Measurements from ENCODE around the gene MTMR10.

MTMR10 gene

GRCh38 chr15:30956216-30957124 lies 35.0 kb downstream of the MTMR10 start:
- no peak for DNase-seq (ENCODE audit: low read depth)

DNA sequence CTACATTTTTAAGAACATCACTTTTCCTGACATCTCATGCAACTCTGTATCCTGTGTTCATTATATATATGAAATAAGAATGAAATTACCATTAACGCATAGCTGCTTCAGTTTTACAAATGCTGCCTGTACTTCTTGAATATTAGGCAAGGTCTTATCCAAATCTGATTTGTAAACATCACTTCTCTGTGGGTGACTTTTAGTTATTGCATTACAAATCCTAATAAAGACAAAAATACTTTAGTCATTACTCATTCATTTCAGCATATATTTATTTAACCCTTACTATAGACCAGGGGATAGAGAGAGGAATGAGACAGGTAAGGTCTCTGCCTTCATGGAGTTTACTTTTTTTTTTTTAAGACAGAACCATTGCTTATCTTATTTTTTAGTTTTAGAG lies 36.8 kb downstream of the MTMR10 start:
- no peak for DNase-seq (ENCODE audit: low read depth)

DNA sequence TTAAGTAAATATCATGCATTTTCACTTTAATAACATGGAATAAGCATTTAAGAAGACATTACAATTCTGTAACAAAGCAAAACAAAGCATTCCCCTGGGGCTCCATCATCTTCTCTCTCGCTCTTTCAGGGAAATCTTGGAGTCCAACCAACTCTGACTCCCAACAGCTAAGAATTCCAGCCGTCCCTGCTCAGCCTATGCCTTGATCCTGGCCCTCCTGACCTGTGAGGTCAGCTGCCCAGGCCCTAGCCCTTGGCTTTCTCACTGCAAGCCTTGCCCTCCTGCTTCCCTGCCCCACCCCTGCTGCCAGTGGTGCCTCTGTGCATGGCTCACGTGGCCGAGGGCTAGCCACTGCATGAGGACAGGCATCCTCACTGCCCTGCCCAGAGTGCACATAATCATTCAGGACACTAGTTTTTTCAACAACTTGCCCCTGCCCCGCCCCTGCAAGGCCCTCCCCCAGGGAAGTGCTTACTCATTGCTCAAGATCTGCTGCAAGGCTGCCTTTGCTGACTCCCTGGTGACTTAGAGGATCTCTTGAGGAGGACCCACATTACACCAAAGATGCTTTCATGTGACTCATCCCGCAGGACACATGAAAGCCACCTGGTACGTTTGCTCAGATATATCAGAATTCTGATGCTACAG lies 37.6 kb downstream of the MTMR10 start:
- DNase-seq (ENCODE audit: low read depth): no peak

- DNase-seq (ENCODE audit: low read depth): no peak
These were observed 38.2 kb downstream of the MTMR10 start for GRCh38 chr15:30953183-30953582.

GRCh38 chr15:30943654-30944335 lies 47.6 kb downstream of the MTMR10 start:
- no peak for DNase-seq (ENCODE audit: low read depth)

DNA sequence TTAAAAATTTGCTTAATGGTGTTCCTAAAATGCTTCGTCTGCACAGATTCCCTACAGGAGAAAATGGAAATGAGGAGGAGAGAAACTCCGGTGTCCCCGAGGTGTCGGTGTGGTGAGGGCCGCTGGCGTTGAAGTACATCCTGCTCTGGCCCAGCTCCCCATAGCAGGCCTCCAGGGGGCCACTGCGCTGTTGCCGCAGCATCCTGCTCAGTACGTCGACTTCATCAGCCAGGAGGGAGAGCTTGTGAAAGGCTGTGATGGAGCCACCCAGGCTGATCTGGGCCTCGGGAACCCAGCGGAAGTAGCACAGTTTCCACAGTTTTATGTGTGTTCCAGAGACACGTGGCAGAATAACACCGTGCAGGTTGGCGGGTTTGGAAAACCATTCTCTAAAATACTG lies 49.9 kb downstream of the MTMR10 start:
- no peak for DNase-seq (ENCODE audit: low read depth)

DNA sequence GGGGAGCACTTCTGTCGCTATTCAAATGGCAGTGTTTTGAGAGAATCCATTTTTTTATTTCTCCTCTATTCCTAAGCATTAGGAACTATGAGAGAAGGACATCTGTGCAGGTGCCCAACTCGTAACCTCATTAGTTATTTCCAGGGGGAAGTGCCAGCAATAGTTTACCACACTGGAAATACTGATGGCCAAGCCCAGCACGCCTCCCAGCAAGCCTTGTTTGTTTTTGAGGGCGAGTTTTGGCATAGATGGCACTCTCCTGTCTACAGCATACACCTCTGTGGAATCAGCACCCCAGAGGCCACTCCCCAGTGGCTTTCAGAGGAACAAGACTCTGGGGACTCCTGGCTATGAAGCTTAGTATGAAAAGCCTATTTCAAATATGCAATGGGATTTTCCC lies 51.1 kb downstream of the MTMR10 start:
- no peak for DNase-seq (ENCODE audit: low read depth)

DNA sequence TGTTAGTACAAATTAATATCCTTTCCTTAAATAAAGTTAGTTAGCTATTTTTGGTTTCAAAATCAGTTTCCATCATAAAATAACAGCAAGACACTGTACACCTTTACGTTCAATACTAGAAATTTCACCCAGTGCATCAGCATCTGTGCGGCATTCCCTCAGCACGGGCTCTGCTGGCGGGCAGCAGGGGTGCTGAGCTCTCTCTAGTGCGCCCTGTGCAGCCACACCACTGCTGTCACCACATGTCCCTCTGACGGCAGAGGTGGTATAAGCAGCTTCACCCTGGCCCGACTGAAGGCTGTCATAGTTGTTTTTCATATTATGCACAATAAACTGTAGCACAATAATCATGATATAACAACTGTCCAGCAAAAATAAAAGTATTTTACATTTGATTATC lies 52.3 kb downstream of the MTMR10 start:
- DNase-seq (ENCODE audit: low read depth): no peak

DNA sequence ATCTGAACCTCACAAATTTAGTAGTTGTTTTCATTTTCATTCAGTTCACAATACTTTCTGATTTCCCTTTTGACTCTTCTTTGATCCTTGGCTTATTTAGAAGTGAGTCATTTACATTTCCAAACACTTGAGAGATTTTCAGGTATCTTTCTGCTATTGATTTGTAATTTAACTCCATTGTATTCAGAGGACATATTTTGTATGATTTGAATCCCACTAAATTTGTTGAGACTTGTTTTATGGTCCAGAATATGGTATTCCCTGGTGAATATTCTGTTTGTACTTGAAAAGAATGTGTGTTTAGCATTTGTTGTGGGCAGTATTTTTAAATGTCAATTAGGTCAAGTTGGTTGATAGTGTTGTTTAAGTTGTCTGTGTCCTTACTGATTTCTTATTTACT lies 58.1 kb downstream of the MTMR10 start:
- DNase-seq (ENCODE audit: low read depth): no peak

DNA sequence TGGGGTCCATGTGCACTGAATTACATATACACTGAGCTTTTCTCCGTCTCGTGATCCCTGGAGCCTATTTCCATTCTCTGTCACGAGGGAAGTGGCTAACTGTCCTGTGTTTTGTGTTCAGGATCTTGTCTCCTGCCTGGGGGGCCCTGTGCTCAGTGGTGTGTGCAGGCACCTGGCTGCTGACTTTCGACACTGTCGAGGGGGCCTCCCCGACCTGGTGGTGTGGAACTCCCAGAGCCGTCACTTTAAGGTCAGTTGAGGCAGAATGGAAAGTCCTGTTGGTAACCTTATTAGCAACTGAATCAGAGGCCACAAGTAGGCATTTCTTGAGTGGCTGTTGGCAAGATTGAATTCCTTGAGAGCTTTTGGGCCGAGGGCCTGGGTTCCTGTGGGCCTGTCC lies 61.0 kb downstream of the MTMR10 start:
- DNase-seq (ENCODE audit: low read depth): no peak

DNA sequence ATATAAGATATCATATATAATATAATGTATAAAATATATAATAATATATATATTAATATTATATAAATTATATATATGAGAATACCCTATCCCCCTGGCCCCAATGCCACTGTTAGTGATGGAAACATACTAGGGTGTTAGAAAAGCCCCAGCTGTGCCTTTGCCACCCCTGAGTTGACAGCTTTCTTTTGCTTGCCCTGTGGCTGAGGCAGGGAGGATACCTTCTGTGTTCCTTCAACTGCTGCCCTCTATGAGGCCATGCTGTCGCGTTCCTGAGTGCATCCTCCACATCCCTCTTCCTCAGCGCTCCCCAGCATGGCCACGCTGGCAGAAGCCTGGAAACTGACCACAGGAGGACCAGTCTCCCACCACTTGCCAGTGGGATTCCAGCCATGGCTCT lies 61.4 kb downstream of the MTMR10 start:
- DNase-seq (ENCODE audit: low read depth): no peak

- DNase-seq (ENCODE audit: low read depth): no peak
These were observed 62.3 kb downstream of the MTMR10 start for GRCh38 chr15:30929064-30929669.

GRCh38 chr15:30928076-30928475 lies 63.4 kb downstream of the MTMR10 start:
- DNase-seq (ENCODE audit: low read depth): no peak

DNA sequence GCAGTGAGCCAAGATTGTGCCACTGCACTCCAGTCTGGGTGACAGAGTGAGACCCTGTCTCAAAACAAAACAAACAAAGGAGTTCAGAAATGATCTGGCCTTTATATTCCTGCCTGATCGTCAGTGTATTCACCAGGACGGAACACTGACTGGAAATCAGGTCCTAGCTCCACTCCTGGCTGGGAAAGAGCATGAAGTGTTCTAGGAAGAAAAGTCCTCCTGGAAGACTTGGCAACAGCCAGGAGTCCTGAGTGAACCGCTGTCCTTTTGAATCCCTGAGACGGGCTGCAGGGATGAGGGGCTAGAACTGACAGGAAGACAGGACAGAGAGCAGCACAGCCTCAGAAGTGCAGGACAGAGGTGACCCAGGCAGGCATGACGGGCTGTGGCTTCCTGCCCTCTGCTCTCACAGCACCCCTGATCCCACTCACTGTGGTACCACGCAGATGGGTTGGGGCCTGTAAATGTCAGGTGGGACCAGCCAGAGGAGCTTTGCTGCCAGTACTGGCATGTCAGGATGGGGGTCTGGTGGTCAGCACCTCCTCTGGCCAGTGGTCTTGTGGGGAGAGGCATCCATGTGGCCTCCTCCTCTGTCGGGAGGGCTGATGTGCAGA lies 64.2 kb downstream of the MTMR10 start:
- DNase-seq (ENCODE audit: low read depth): no peak

- DNase-seq (ENCODE audit: low read depth): no peak
These were observed 65.3 kb downstream of the MTMR10 start for GRCh38 chr15:30926161-30926560.

DNA sequence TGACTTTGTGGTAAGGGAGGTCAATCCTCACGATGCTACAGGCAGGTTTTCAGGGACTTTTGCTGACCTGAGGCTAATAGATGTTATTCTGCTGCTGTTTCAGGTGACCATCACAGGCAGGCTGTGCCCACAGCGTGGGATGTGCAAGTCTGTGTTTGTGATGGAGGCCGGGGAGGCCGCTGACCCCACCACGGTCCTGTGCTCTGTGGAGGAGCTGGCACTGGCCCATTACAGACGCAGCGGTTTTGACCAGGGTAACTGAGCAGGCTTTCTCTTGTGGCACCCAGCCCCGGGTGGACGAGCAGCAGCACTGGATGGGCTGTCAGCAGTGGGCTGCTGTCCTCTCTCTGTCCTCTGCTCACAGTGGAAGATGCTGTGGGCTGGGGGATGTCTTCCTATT lies 65.7 kb downstream of the MTMR10 start:
- no peak for DNase-seq (ENCODE audit: low read depth)

DNA sequence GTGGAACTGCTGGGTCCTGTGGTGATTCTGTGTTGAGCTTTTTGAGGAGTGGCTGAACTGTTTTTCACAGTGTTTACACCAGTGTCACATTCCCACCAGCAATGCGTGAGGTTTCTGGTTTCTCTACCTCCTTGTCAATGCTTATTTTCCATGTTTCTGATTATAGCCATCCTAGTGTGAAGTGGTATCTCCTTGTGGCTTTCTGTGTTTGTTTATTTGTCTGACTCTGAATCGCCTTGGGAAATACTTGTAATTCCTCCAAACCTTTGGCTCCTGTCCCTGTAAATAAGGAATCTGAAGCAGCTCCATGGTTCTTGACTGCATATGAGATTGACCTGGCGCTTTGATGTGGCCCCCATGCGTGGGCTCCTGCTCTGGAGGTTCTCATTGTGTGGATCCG lies 67.1 kb downstream of the MTMR10 start:
- no peak for DNase-seq (ENCODE audit: low read depth)

DNA sequence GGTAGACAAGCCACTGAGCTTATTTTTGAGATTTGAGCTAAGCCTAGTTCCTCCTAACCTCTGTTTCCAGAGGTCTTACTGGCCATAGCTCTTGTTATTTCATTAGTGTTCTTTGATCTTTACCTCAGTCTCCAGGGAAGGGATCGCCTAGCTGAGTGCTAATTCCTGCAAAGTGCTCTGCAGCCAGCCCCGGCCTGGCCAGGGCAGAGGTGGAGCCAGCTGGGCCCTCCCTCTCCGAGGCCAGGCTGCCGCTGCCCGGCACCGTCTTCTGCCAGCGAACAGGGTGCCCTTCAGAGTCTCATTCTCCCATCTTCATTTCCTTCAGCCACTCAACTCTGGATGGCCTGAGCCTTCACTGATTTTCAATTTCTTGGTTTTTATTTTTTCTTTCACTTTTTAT lies 68.0 kb downstream of the MTMR10 start:
- no peak for DNase-seq (ENCODE audit: low read depth)

GRCh38 chr15:30922480-30923311 lies 68.7 kb downstream of the MTMR10 start:
- DNase-seq (ENCODE audit: low read depth): no peak

GRCh38 chr15:30921781-30922479 lies 69.5 kb downstream of the MTMR10 start:
- DNase-seq (ENCODE audit: low read depth): no peak

- no peak for DNase-seq (ENCODE audit: low read depth)
These were observed 70.3 kb downstream of the MTMR10 start for GRCh38 chr15:30921106-30921505.
